ENCODE data around the gene FBRSL1. TPM values are rescaled to one million over a fixed set of nuclear protein-coding genes. Genes with fewer than 3 reads are reported as not detected.

FBRSL1 gene
- total and polyA plus RNA-seq, 11 donors: 23.0 to 88.2 (median 40.0) TPM

- Histone ChIP-seq H3K36me3 (peaks cover 0 to 44% (median 14%) of the 10 kb centered on the region in 9 donors), H3K4me1 (no peaks in the 10 kb centered on the region), H3K4me3 (no peak overlapping the region), H3K27me3 (no peaks in the 10 kb centered on the region), H3K27ac (no peak overlapping the region), H3K9me3 (no peaks in the 10 kb centered on the region)
- ATAC-seq (peak in 1 of 4 donors; percentile 5), DNase-seq (no peak)
- 89 to 94% (median 93%) methylated on average over 23 to 30 of the region's 30 CpGs for WGBS, 4 donors
- no peak for TF ChIP-seq POLR2A (IDR thresholded peaks at IDR 0.05)
- no peak for TF ChIP-seq CTCF (IDR thresholded peaks at IDR 0.05)
- intact Hi-C loops (cut with DNase I): no loop called here
Observed at GRCh38 chr12:132550830-132551640, 61.1 kb downstream of the FBRSL1 start.

- no peaks in the 10 kb centered on the region for H3K4me1 ChIP-seq
- H3K36me3 ChIP-seq: peaks cover 0 to 44% (median 14%) of the 10 kb centered on the region in 9 donors
- no peaks in the 10 kb centered on the region for H3K27me3 ChIP-seq
- DNase-seq: no peak
- H3K9me3 ChIP-seq: no peaks in the 10 kb centered on the region
- intact Hi-C loops (cut with DNase I): no loop called here
- ATAC-seq: no peak
- WGBS, 4 donors: 69 to 82% (median 80%) methylated on average over 15 to 16 of the region's 16 CpGs
- no peak for TF ChIP-seq POLR2A (IDR thresholded peaks at IDR 0.05)
- no peak for TF ChIP-seq CTCF (IDR thresholded peaks at IDR 0.05)
- no peak overlapping the region for H3K27ac ChIP-seq
- no peak overlapping the region for H3K4me3 ChIP-seq
Observed at GRCh38 chr12:132551641-132552031, 61.7 kb downstream of the FBRSL1 start.

- H3K4me1 ChIP-seq: peaks cover 0 to 15% (median 5%) of the 10 kb centered on the region in 12 donors
- DNase-seq (no peak), ATAC-seq (no peak)
- 91 to 95% (median 94%) methylated on average over 28 to 53 of the region's 53 CpGs for WGBS, 4 donors
- H3K9me3 ChIP-seq: no peaks in the 10 kb centered on the region
- H3K27ac ChIP-seq: no peak overlapping the region
- H3K36me3 ChIP-seq: peaks cover 0 to 28% (median 0%) of the 10 kb centered on the region in 9 donors
- intact Hi-C loops (cut with DNase I): no loop called here
- TF ChIP-seq CTCF (IDR thresholded peaks at IDR 0.05) (peak in 2 of 12 donors; percentile 22 to 24), POLR2A (IDR thresholded peaks at IDR 0.05) (no peak)
- peaks cover 0 to 10% (median 0%) of the 10 kb centered on the region in 9 donors for H3K27me3 ChIP-seq
- no peak overlapping the region for H3K4me3 ChIP-seq
Observed at GRCh38 chr12:132554845-132555630, 65.1 kb downstream of the FBRSL1 start.

GRCh38 chr12:132555686-132556085, 65.7 kb downstream of the FBRSL1 start:
- ATAC-seq (no peak), DNase-seq (no peak)
- Histone ChIP-seq H3K9me3 (no peaks in the 10 kb centered on the region), H3K4me1 (peaks cover 0 to 22% (median 7%) of the 10 kb centered on the region in 12 donors), H3K4me3 (no peak overlapping the region), H3K27me3 (peaks cover 0 to 15% (median 0%) of the 10 kb centered on the region in 9 donors), H3K27ac (no peak overlapping the region), H3K36me3 (peaks cover 0 to 28% (median 0%) of the 10 kb centered on the region in 9 donors)
- WGBS, 4 donors: 92 to 97% (median 95%) methylated on average over 13 of the region's 13 CpGs
- TF ChIP-seq POLR2A (IDR thresholded peaks at IDR 0.05) (no peak), CTCF (IDR thresholded peaks at IDR 0.05) (no peak)
- intact Hi-C loops (cut with DNase I): no loop called here

All from heart left ventricle (tissue), 16 donors.